ENCODE data around the gene DCANP1. TPM values are rescaled to one million over a fixed set of nuclear protein-coding genes. Genes with fewer than 3 reads are reported as not detected.

DCANP1 gene
- total and polyA plus RNA-seq, 2 of the 13 experiments (the other 11 are each of a cell fraction or from before 2014, with no cell fraction given), result not detected

DNA sequence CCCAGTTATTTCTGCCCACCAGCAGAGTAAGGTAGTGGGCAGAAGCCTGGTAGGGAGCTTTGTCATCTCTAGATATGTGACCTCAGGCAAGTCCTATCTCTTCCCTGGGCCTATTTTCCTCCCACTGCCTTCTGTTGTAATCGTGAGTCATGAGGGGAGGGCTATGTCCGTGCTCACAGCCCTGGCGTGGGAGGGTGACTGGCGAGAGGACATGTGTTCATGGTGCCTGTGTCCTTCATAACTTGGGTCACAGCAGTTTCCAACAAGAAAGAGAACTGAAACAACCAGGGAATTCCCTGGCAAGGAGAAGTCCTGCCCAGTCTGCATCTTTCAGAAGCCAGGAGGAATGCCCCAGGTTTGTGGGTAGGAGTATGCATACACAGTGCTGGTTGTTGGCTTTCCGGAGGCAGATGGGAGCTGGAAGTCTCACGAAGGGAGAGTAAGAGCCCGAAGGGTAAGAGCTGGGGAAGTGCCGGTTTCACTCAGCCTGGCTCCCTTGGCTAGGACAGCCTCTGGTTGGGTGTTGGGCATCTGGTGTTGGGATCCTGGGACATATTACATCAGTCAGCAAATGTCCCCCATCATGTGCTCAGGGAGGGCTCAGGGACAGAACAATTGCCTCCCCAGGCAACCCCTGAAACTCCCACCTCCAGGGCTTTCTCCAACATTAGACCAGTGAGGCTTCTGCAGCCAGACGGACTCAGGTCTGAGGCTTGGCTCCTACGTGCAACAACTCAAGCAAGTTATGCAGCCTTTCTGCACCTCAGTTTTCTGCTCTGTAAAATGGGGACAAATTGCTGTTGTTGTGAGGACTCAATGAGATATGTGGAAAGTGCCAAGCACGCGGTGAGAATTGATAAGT is 9.3 kb upstream of the DCANP1 start:
- in situ Hi-C loops (cut with HindIII; ENCODE audit: extremely low pct_ligation_motif_present, low pct_unique_long_range_greater_than_20kb) (loop anchor here (5.0 to 25.0 kb wide), 2 partner anchors 281 to 376 kb away; partner anchors contain the start of gene SLC25A48), intact Hi-C loops (cut with micrococcal nuclease; ENCODE audit: unreplicated experiment) (no loop called here)
- DNase-seq (ENCODE audit: low spot score) (peak; percentile 16), FAIRE-seq (no peak), ATAC-seq (peak; percentile 40; the same call in 1 of the 3 replicates)
- H3K27ac ChIP-seq (ENCODE audit: extremely low read length, insufficient read depth, low read length), result no peak overlapping the region
- no TSS peak for BruUV-seq (replicated peaks)
- H3K36me3 ChIP-seq (replicated peaks in 1 of 2; ENCODE audit: control insufficient read depth in 1 of 2, insufficient read depth in 2 of 2, low read length in 2 of 2), result no peaks in the 10 kb centered on the region
- no peaks in the 10 kb centered on the region for H4K20me1 ChIP-seq (ENCODE audit: insufficient read depth, low read length)
- no peak overlapping the region for H3K4me2 ChIP-seq (ENCODE audit: low read depth, low read length)
- H3K4me1 ChIP-seq (ENCODE audit: insufficient read depth, low read length), result no peaks in the 10 kb centered on the region
- no peak overlapping the region for H3K9ac ChIP-seq (ENCODE audit: insufficient read depth, low read depth, low read length)
- POLR2A ChIA-PET, result no interaction called here
- no peaks in the 10 kb centered on the region for H3K79me2 ChIP-seq (ENCODE audit: insufficient read depth, low read length)
- peaks cover 2 to 17% of the 10 kb centered on the region in 2 experiments; a peak in 2 of 5 replicates for H3K27me3 ChIP-seq (ENCODE audit: control insufficient read depth in 1 of 2, insufficient read depth in 2 of 2, low read length in 2 of 2)
- CTCF ChIA-PET (ENCODE audit: low intra/inter-chr PET ratio, low total read pairs), result interaction anchor here (0.7 to 1.3 kb wide), 2 partner anchors 9 to 96 kb away, joined by 3 to 8 read pairs; no protein-coding TSS in a partner anchor
- H3K9me3 ChIP-seq (ENCODE audit: low read length), result no peaks in the 10 kb centered on the region
- H2AFZ ChIP-seq (ENCODE audit: low read length), result no peak overlapping the region
- 38% methylated on average over 12 of the region's 12 CpGs for WGBS (ENCODE audit: low lambda C conversion rate)
- H3K4me3 ChIP-seq (replicated peaks in 1 of 3; ENCODE audit: insufficient read depth in 1 of 3, low read depth in 2 of 3, low read length in 3 of 3), result no peak overlapping the region
- peak; percentile 57 for TF ChIP-seq ZNF629 (CRISPR knock-in tag; conservative IDR thresholded peaks at IDR 0.05)
- TF ChIP-seq HDAC6 (IDR thresholded peaks at IDR 0.05; ENCODE audit: low read depth, low read length), result no peak
- 0 out of 4 replicates have a peak, but pooled peaks of 1 of the 2 experiments have one; percentile 30 for TF ChIP-seq MAFK (conservative IDR thresholded peaks at IDR 0.05 in 1 of 2, IDR thresholded peaks at IDR 0.05 in 1 of 2; ENCODE audit: low read length in 2 of 2)
- TF ChIP-seq FOSL2 (CRISPR knock-in tag; IDR thresholded peaks at IDR 0.05), result peak; percentile 48

- ChIA-PET POLR2A (no interaction called here), CTCF (ENCODE audit: low intra/inter-chr PET ratio, low total read pairs) (no interaction called here)
- Histone ChIP-seq H3K4me2 (ENCODE audit: low read depth, low read length) (no peak overlapping the region), H3K79me2 (ENCODE audit: insufficient read depth, low read length) (no peaks in the 10 kb centered on the region), H2AFZ (ENCODE audit: low read length) (no peak overlapping the region), H3K36me3 (replicated peaks in 1 of 2; ENCODE audit: control insufficient read depth in 1 of 2, insufficient read depth in 2 of 2, low read length in 2 of 2) (no peaks in the 10 kb centered on the region), H4K20me1 (ENCODE audit: insufficient read depth, low read length) (no peaks in the 10 kb centered on the region), H3K4me3 (replicated peaks in 1 of 3; ENCODE audit: insufficient read depth in 1 of 3, low read depth in 2 of 3, low read length in 3 of 3) (no peak overlapping the region), H3K4me1 (ENCODE audit: insufficient read depth, low read length) (no peaks in the 10 kb centered on the region), H3K27me3 (ENCODE audit: control insufficient read depth in 1 of 2, insufficient read depth in 2 of 2, low read length in 2 of 2) (peaks cover 2 to 17% of the 10 kb centered on the region in 2 experiments; a peak in 2 of 5 replicates), H3K9me3 (ENCODE audit: low read length) (no peaks in the 10 kb centered on the region), H3K9ac (ENCODE audit: insufficient read depth, low read depth, low read length) (no peak overlapping the region), H3K27ac (ENCODE audit: extremely low read length, insufficient read depth, low read length) (no peak overlapping the region)
- TF ChIP-seq ZNF713 (CRISPR knock-in tag; IDR thresholded peaks at IDR 0.05) (no peak), ZNF281 (CRISPR knock-in tag; IDR thresholded peaks at IDR 0.05; ENCODE audit: borderline replicate concordance) (no peak), ZEB1 (IDR thresholded peaks at IDR 0.05; ENCODE audit: insufficient replicate concordance, low read depth) (no peak), SMAD3 (CRISPR knock-in tag; IDR thresholded peaks at IDR 0.05) (no peak), ZNF747 (CRISPR knock-in tag; IDR thresholded peaks at IDR 0.05; ENCODE audit: borderline replicate concordance) (no peak), RARA (CRISPR knock-in tag; IDR thresholded peaks at IDR 0.05) (no peak)
- DNase-seq (ENCODE audit: low spot score) (no peak), FAIRE-seq (no peak), ATAC-seq (no peak)
- in situ Hi-C loops (cut with HindIII; ENCODE audit: extremely low pct_ligation_motif_present, low pct_unique_long_range_greater_than_20kb), result loop anchor here (5.0 to 25.0 kb wide), 2 partner anchors 281 to 376 kb away; partner anchors contain the start of gene SLC25A48
- BruUV-seq (replicated peaks), result no TSS peak
- 49% methylated on average over 2 of the region's 4 CpGs for WGBS (ENCODE audit: low lambda C conversion rate)
- intact Hi-C loops (cut with micrococcal nuclease; ENCODE audit: unreplicated experiment), result no loop called here
These were observed 8.7 kb upstream of the DCANP1 start for GRCh38 chr5:135455876-135456237.

All from HepG2 (cell line).